Measurements from ENCODE around the gene TKT.

The TKT gene

DNA sequence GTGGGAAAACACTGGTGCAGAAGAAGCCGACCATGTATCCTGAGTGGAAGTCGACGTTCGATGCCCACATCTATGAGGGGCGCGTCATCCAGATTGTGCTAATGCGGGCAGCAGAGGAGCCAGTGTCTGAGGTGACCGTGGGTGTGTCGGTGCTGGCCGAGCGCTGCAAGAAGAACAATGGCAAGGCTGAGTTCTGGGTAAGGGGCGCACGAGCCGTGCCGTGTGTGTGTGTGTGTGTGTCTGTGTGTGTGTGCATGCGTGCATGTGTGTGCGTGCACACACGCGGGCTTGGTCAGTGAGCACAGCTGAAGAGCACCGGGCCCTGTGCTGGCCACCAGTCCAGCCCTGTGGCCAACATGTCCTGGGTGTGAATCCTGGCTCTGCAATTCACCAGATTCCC, 76.2 kb downstream of the TKT start:
- peaks cover 10 to 21% of the 10 kb centered on the region in 2 donors for H3K36me3 ChIP-seq (ENCODE audit: control insufficient read depth in 2 of 2, insufficient read depth in 2 of 2, low read length in 2 of 2)

DNA sequence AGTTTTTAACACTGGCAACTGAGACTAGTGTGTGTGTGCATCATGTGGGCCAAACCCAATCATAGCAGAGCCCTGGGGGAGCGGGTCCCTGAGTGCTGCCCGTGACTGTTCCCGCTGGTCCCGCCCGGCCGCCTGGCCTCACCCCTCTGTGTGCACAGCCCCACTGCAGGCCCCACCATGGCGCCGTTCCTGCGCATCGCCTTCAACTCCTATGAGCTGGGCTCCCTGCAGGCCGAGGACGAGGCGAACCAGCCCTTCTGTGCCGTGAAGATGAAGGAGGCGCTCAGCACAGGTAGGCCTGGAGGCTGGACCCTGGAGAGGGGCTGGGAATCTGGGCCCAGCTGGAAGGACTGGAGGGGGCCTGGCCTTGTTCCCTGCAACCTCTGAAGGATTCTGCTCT, 77.6 kb downstream of the TKT start:
- H3K9me3 ChIP-seq (ENCODE audit: control insufficient read depth in 2 of 2, low read length in 2 of 2), result no peaks in the 10 kb centered on the region
- no peak overlapping the region for H3K9ac ChIP-seq (ENCODE audit: low read length in 2 of 2)
- H3K27ac ChIP-seq (ENCODE audit: low read length), result no peak overlapping the region
- no peaks in the 10 kb centered on the region for H3K4me1 ChIP-seq (ENCODE audit: control insufficient read depth, insufficient read depth, low read length)
- H3K4me3 ChIP-seq (ENCODE audit: low read length in 2 of 2), result no peak overlapping the region
- H3K36me3 ChIP-seq (ENCODE audit: control insufficient read depth in 2 of 2, insufficient read depth in 2 of 2, low read length in 2 of 2), result peaks cover 10 to 23% of the 10 kb centered on the region in 2 donors
- no peaks in the 10 kb centered on the region for H3K27me3 ChIP-seq (ENCODE audit: control insufficient read depth in 1 of 2, insufficient read depth in 2 of 2, low read length in 2 of 2)

More for the DNA sequence above, 76.2 kb downstream of the TKT start:
- Histone ChIP-seq H3K4me1 (ENCODE audit: control insufficient read depth, insufficient read depth, low read length) (no peaks in the 10 kb centered on the region), H3K27me3 (ENCODE audit: control insufficient read depth in 1 of 2, insufficient read depth in 2 of 2, low read length in 2 of 2) (no peaks in the 10 kb centered on the region), H3K9ac (ENCODE audit: low read length in 2 of 2) (no peak overlapping the region), H3K4me3 (ENCODE audit: low read length in 2 of 2) (no peak overlapping the region), H3K9me3 (ENCODE audit: control insufficient read depth in 2 of 2, low read length in 2 of 2) (no peaks in the 10 kb centered on the region), H3K27ac (ENCODE audit: low read length) (no peak overlapping the region)

DNA sequence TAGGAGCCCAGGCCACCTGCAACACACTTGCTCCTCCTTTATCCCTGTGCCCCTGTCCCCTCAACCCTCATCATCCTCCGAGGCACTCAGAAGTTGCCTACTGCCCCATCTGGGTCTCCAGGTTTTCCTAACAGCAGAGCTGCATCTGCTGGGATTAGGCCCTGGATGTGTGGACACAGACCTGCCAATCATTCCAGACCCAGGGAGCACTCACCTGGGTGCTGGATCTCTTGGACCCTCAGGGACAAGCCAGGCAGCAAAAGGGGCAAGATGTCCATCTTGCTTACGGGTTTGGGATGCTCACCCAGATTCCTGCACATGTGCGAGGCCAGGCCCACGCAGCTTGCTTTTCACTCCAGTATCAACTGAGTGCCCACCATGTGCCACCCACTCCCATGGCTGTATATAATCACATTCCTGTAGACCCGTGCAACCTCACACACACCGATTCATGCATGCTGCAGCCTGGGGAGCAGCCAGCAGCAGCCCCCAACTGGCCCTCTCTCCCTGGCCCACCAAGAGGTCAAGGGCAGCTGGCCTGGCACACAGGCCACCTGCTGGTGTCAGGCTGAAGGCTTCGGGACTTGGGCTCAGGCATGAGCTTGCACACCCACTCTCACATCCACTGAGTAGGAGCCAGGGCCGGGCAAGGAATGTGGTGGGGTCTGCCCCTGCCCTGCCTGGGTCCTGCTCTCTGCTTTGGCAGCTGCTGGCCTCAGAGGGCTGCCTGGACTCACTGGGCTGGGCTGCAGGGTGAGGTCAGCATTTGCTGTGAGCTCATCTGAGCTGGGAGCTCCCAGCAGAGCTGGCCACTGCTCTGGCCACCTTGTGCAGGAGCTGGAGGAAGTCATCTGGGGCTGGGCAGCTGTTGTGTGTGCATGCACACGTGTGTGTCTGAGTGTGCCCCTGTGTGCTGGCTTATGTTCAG, 79.9 kb downstream of the TKT start:
- Histone ChIP-seq H3K4me1 (ENCODE audit: control insufficient read depth, insufficient read depth, low read length) (no peaks in the 10 kb centered on the region), H3K36me3 (ENCODE audit: control insufficient read depth in 2 of 2, insufficient read depth in 2 of 2, low read length in 2 of 2) (peaks cover 6 to 13% of the 10 kb centered on the region in 2 donors), H3K4me3 (ENCODE audit: low read length in 2 of 2) (no peak overlapping the region), H3K27ac (ENCODE audit: low read length) (no peak overlapping the region), H3K27me3 (ENCODE audit: control insufficient read depth in 1 of 2, insufficient read depth in 2 of 2, low read length in 2 of 2) (no peaks in the 10 kb centered on the region), H3K9ac (ENCODE audit: low read length in 2 of 2) (no peak overlapping the region), H3K9me3 (ENCODE audit: control insufficient read depth in 2 of 2, low read length in 2 of 2) (no peaks in the 10 kb centered on the region)

Data from stomach smooth muscle (tissue), 2 donors.